Hepatocyte (in vitro differentiated cells): ENCODE results near the gene TBX10. TPM values are rescaled to one million over a fixed set of nuclear protein-coding genes. Genes with fewer than 3 reads are reported as not detected.

Experiments
- DNase-seq: peaks from one replicate; pipeline ENCODE4 v3.0.0-alpha.2; 2016; ENCODE audit warnings: low spot score
- H2AFZ ChIP-seq: fragments of 200-600 bp; sonication (generic); 2 replicates; pipeline ENCODE4 v1.6.0; 2016; ENCODE audit warnings: antibody characterized with exemption, mild to moderate bottlenecking
- H3K27ac ChIP-seq: fragments of 200-600 bp; sonication (generic); 2 replicates; pipeline ENCODE4 v1.5.1; 2016; ENCODE audit warnings: mild to moderate bottlenecking
- H3K27me3 ChIP-seq: fragments of 200-600 bp; sonication (generic); 2 replicates; pipeline ENCODE4 v1.6.1; 2016
- H3K36me3 ChIP-seq: fragments of 200-600 bp; sonication (generic); replicated peaks from 2 replicates; pipeline ENCODE4 v1.5.1; 2016; ENCODE audit warnings: low read depth; ENCODE audit not compliant: insufficient read depth
- H3K4me1 ChIP-seq: fragments of 200-600 bp; sonication (generic); 2 replicates; pipeline ENCODE4 v1.5.1; 2016; ENCODE audit warnings: mild to moderate bottlenecking, moderate library complexity; ENCODE audit not compliant: insufficient read depth
- H3K4me2 ChIP-seq: fragments of 200-600 bp; sonication (generic); 2 replicates; pipeline ENCODE4 v1.6.0; 2016
- H3K4me3 ChIP-seq: fragments of 200-600 bp; sonication (generic); 2 replicates; pipeline ENCODE4 v1.5.1; 2016; ENCODE audit warnings: mild to moderate bottlenecking
- H3K79me2 ChIP-seq: fragments of 200-600 bp; sonication (generic); 2 replicates; pipeline ENCODE4 v1.6.0; 2017; ENCODE audit warnings: mild to moderate bottlenecking
- H3K9me2 ChIP-seq: fragments of 200-600 bp; sonication (generic); replicated peaks from 2 replicates; pipeline ENCODE4 v1.6.0; 2017; ENCODE audit warnings: mild to moderate bottlenecking; ENCODE audit not compliant: insufficient read depth
- H3K9me3 ChIP-seq: fragments of 200-600 bp; sonication (generic); 2 replicates; pipeline ENCODE4 v1.5.1; 2016; ENCODE audit warnings: low read depth, mild to moderate bottlenecking
- H4K20me1 ChIP-seq: fragments of 200-600 bp; sonication (generic); 2 replicates; pipeline ENCODE4 v1.6.0; 2016; ENCODE audit warnings: mild to moderate bottlenecking; ENCODE audit not compliant: insufficient read depth, poor library complexity, severe bottlenecking
- EZH2 ChIP-seq: fragments of 200-600 bp; sonication (generic); IDR thresholded peaks from 2 replicates; pipeline ENCODE4 v1.6.1; 2016; ENCODE audit warnings: antibody characterized with exemption, mild to moderate bottlenecking, borderline replicate concordance
- EZH2phosphoT487 ChIP-seq: fragments of 200-600 bp; sonication (generic); IDR thresholded peaks from one replicate; pipeline ENCODE4 v1.6.1; 2018; ENCODE audit warnings: antibody characterized with exemption, mild to moderate bottlenecking, low read depth, moderate library complexity; ENCODE audit not compliant: unreplicated experiment, severe bottlenecking
- WGBS: methylation state at CpG from one replicate; pipeline ENCODE4 v1.1.6; 2016; ENCODE audit warnings: low lambda C conversion rate; ENCODE audit errors: missing lambda C conversion rate; 5-methylcytosine and 5-hydroxymethylcytosine counted together
- polyA plus RNA-seq: library from polyadenylated mRNA; unstranded; fragments of >200 nt; fragmentation: Nextera tagmentation; extraction: Ambion mirVana; gene quantifications from 2 replicates; pipeline ENCODE4 v1.2.1, GENCODE V29; 2016
- total RNA-seq: library from RNA; depleted of rRNA; stranded (reverse); fragments of >200 nt; gene quantifications from 2 replicates; pipeline ENCODE4 v1.2.3, GENCODE V29; 2014
- TF ChIP-seq, protein P1 (sequence below): fragments of 200-600 bp; sonication (generic); IDR thresholded peaks from 2 replicates; pipeline ENCODE4 v1.5.1; 2016; ENCODE audit warnings: antibody characterized with exemption, mild to moderate bottlenecking; ENCODE audit not compliant: poor library complexity

TBX10 gene
- total and polyA plus RNA-seq, 2 experiments from 2014 or later, result 0.34 to 0.70 TPM

DNA sequence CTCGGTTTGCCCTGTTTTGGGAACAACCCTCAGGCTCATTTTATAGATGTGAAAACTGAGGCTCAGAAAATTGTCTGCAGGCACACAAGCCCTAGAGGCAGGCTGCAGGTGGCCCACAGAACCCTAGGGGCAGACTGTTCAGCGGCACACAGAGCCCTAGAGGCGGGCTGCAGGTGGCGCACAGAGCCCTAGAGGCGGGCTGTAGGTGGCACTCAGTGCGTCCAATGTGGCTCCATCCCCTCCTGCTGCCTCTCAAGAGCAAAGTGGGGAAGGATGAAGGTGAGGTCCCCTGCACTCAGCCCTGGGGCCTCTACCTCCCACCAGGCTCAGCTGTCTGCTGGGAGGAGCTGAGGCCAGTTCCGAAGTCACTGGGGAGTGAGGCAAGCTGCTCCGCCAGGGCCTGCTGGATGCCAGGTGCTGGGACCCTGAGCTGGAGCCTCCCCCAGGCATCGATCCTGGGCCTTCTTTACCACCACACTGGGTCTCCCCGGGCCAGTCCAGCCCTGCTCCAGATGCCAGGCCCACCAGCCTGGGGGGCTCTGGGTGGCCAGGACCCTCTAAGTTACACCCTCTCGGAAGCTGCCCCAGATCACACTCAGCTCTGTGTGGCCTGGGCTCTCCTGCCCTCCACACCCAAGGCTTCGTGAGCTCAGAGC is 8.7 kb upstream of the TBX10 start:
- Histone ChIP-seq H3K79me2 (no peaks in the 10 kb centered on the region), H3K4me3 (no peak overlapping the region), H3K9me3 (no peaks in the 10 kb centered on the region), H2AFZ (no peak overlapping the region), H3K27me3 (no peaks in the 10 kb centered on the region), H3K4me2 (no peak overlapping the region), H3K36me3 (no peaks in the 10 kb centered on the region), H3K9me2 (no peaks in the 10 kb centered on the region), H3K4me1 (no peaks in the 10 kb centered on the region), H4K20me1 (no peaks in the 10 kb centered on the region), H3K27ac (no peak overlapping the region)
- TF ChIP-seq EZH2 (no peak), EZH2phosphoT487 (no peak)
- peak; percentile 16 for DNase-seq
- WGBS, result 81% methylated on average over 12 of the region's 12 CpGs

DNA sequence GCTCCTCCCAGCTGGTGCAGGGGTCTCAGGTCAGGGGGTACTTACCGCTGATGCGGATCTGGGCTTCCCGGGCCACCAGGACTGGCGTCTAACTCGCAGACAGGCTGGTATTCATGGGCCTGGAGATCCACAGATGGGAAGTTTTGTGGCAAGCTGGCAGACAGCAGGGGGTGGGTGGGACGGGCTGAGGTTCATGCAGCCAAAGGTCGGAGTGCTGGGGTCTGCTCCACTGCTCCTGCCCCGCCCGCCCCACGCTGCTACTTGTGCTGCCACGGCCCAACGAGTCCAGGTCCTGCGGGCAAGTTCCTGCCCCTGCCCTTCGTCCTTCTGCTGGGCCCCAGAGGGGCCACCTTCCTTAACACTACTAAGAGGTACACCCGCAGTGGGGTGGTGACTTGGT is 7.9 kb upstream of the TBX10 start:
- 88% methylated on average over 7 of the region's 15 CpGs for WGBS
- Histone ChIP-seq H3K79me2 (no peaks in the 10 kb centered on the region), H3K27ac (no peak overlapping the region), H3K9me2 (no peaks in the 10 kb centered on the region), H3K4me1 (no peaks in the 10 kb centered on the region), H3K4me2 (no peak overlapping the region), H3K27me3 (no peaks in the 10 kb centered on the region), H2AFZ (no peak overlapping the region), H3K4me3 (no peak overlapping the region), H3K36me3 (no peaks in the 10 kb centered on the region), H3K9me3 (no peaks in the 10 kb centered on the region), H4K20me1 (no peaks in the 10 kb centered on the region)
- peak; percentile 5 for DNase-seq
- TF ChIP-seq EZH2phosphoT487, result no peak
- TF ChIP-seq, protein P1, sequence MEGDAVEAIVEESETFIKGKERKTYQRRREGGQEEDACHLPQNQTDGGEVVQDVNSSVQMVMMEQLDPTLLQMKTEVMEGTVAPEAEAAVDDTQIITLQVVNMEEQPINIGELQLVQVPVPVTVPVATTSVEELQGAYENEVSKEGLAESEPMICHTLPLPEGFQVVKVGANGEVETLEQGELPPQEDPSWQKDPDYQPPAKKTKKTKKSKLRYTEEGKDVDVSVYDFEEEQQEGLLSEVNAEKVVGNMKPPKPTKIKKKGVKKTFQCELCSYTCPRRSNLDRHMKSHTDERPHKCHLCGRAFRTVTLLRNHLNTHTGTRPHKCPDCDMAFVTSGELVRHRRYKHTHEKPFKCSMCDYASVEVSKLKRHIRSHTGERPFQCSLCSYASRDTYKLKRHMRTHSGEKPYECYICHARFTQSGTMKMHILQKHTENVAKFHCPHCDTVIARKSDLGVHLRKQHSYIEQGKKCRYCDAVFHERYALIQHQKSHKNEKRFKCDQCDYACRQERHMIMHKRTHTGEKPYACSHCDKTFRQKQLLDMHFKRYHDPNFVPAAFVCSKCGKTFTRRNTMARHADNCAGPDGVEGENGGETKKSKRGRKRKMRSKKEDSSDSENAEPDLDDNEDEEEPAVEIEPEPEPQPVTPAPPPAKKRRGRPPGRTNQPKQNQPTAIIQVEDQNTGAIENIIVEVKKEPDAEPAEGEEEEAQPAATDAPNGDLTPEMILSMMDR, result no peak
- TF ChIP-seq EZH2, result no peak

DNA sequence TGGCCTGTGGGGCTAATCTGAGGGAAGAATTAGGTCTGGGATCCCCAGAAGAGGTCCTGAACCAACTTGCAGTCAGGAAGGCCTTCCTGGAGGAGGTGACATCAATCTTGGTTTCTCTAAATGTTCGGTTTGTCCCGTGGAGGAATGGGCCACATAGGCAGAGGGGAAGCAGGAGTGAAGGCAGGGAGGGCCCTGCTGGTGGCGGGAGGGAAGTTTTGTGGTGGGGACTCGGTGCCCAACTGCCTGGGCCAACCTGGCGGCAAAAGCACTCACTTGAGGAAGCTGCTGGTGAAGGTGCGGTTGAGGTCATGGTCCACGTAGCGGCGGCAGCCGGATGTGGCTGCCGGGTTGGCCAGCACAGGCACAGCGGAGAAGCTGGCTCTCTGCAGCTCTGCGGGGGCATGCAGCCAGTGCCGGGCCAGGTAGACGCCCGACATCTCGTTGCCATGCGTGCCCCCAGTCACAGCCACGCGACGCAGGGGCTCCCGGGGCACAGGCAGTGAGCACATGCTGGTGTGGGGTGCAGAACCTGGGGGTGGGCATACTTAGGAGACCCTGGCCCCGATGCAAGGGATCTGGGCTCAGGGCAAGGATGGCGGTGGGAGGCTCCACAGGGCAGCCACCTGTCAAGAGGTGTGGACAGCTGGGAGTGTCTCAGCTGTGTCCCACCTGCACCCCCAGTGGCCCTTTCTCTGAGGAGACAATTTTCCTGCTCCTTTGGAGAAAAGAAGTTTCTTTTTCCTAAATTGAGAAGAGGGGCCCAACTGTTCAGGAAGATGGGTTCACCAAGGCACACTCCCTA is 7.2 kb upstream of the TBX10 start:
- no peaks in the 10 kb centered on the region for H3K9me3 ChIP-seq
- no peak overlapping the region for H3K27ac ChIP-seq
- H3K4me1 ChIP-seq, result no peaks in the 10 kb centered on the region
- H3K36me3 ChIP-seq, result no peaks in the 10 kb centered on the region
- no peak overlapping the region for H3K4me3 ChIP-seq
- no peaks in the 10 kb centered on the region for H3K79me2 ChIP-seq
- no peaks in the 10 kb centered on the region for H3K27me3 ChIP-seq
- TF ChIP-seq EZH2phosphoT487 (no peak), EZH2 (no peak)
- TF ChIP-seq, protein P1, result no peak
- no peak overlapping the region for H3K4me2 ChIP-seq
- no peak for DNase-seq
- no peaks in the 10 kb centered on the region for H4K20me1 ChIP-seq
- 92% methylated on average over 24 of the region's 24 CpGs for WGBS
- no peak overlapping the region for H2AFZ ChIP-seq
- H3K9me2 ChIP-seq, result no peaks in the 10 kb centered on the region
